Glomerular visceral epithelial cell (primary cell): ENCODE measurements around the gene KLLN.
"Not testable (repeated sequence)": the region's sequence is repeated elsewhere in the genome, so short reads cannot be mapped to it uniquely, and the experiment has no call there.

Source experiments
- DNase-seq: peaks from one replicate; pipeline ENCODE4 v3.0.0-alpha.2; 2016; ENCODE audit errors: extremely low spot score

Gene KLLN, protein sequence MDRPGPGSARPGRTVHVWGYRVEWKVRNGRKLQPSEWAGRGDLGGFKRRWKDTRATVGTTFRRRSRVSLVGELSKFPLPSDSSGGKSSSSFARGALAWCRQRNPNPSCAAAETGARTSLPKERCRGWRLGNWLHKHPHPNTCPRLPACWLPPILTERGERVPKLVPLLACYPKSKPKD

DNA sequence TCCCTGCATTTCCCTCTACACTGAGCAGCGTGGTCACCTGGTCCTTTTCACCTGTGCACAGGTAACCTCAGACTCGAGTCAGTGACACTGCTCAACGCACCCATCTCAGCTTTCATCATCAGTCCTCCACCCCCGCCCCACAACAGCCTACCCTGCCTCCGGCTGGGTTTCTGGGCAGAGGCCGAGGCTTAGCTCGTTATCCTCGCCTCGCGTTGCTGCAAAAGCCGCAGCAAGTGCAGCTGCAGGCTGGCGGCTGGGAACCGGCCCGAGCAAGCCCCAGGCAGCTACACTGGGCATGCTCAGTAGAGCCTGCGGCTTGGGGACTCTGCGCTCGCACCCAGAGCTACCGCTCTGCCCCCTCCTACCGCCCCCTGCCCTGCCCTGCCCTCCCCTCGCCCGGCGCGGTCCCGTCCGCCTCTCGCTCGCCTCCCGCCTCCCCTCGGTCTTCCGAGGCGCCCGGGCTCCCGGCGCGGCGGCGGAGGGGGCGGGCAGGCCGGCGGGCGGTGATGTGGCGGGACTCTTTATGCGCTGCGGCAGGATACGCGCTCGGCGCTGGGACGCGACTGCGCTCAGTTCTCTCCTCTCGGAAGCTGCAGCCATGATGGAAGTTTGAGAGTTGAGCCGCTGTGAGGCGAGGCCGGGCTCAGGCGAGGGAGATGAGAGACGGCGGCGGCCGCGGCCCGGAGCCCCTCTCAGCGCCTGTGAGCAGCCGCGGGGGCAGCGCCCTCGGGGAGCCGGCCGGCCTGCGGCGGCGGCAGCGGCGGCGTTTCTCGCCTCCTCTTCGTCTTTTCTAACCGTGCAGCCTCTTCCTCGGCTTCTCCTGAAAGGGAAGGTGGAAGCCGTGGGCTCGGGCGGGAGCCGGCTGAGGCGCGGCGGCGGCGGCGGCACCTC is at the start of gene KLLN, which contains the start of gene PTEN:
KLLN (minus strand) TSS at position 481 of the 891 bp plus-strand sequence. CDS start 1,046 bp downstream, outside the sequence.
PTEN (plus strand) TSS at position 573 of the 891 bp plus-strand sequence. CDS start 845 bp downstream, outside the sequence.
- DNase-seq = peak; percentile 91

DNA sequence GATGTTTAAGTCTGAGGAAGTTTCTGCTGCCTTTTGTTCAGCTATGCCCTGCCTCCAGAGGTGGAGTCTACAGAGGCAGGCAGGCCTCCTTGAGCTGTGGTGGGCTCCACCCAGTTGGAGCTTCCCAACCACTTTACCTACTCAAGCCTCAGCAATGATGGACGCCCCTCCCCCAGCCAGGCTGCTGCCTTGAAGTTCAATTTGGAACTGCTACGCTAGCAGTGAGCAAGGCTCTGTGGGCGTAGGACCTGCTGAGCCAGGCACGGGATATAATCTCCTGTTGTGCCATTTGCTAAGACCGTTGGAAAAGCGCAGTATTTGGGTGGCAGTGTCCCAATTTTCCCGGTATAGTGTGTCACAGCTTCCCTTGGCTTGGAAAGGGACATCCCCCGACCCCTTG is 40.1 kb upstream of the KLLN start:
- not testable (repeated sequence) for DNase-seq

DNA sequence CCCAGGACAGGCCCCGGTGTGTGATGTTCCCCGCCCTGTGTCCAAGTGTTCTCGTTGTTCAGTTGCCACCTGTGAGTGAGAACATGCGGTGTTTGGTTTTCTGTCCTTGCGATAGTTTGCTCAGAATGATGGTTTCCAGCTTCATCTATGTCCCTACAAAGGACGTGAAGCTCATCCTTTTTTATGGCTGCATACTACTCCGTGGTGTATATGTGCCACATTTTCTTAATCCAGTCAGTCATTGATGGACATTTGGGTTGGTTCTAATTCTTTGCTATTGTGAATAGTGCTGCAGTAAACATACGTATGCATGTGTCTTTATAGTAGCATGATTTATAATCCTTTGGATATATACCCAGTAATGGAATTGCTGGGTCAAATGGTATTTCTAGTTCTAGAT is 34.6 kb upstream of the KLLN start:
- DNase-seq = not testable (repeated sequence)

DNA sequence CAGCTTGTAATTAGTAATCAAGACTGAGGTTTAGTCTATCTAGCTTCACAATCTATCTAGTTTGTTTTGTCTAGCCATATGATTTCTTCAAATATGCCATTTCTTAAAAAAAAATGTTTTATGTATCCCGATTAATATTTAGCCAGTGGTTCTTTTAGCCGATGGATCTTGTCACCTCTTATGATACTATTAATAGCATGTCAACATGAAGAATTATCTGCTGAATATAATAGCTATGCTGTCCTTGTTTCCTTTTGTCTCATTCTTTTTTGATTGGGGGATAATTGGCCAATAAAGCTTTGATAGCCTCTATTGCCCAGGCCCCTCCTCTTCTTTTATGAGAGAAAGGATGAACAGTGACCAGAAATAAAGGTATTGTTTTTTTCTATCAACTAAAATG is 32.9 kb upstream of the KLLN start:
- no peak for DNase-seq

DNA sequence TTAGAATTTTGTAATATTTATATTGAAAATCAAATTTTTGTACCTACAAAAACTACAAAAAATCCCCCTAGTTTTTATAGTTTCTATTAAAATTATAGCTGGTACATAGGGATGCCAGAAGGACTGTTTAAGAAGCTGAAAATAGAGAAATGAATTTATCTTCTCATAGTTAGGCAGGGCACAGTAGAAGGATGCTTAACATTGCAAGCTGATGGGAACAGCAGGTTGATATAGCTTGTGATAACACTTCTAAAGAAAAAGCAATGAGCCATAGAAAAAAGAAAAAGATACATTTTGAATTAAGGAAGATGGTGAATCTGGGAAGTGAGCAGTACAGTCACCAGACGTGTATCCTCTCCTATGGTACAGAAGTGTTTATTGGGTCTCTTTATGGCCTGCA is 32.1 kb upstream of the KLLN start:
- DNase-seq = no peak

DNA sequence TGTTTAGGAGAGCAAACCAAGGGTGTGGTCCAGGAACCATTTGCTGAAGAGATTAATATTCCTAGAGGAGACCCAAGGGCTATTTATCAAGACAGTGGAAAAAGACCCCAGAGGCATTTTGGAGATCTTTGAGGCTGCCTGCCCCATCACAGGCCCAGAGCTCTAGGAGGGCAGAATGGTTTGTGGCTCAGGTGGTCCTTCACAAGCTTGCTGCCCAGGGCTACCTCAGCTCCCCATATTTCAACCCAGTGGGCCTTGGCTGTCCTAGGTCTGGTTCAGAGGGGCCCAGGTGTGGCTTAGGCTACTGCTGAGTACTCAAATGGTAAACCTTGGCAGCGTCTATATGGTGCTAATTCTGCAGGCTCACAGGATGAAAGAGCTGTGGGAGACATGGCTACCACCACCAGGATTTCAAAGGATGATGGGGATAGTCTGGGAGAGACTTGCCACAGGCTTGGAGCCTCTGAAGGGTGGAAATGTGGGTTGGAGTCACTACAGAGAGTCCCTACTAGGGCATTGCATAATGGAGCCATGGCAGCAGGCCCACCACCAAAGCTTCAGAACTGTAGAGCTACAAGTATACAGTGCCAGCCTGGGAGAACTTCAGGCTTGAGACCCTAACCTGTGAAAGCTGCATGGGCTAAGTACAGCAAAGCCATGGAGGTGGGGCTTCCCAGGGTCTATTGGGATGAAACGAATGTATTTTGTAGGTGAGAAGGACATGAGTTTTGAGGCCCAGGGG is 24.4 kb upstream of the KLLN start:
- no peak for DNase-seq

DNA sequence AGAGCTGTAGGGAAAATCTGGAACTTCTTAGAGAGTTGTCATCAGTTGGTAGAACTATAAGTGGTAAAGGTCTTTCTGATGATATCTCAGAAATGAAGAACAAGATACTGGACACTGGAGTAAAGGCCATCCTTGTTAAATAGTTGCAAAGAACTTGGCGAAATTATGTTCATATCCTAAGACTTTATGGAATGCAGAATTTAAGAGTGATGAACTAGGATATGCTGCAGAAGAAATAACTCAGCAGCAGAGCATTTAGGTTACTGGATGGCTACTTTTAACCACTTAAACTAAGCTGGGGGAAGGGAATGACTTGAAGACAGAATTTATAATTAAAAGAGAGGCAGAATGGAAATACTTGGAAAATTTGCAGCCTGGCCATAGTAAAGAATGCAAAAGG is 23.8 kb upstream of the KLLN start:
- DNase-seq = no peak

DNA sequence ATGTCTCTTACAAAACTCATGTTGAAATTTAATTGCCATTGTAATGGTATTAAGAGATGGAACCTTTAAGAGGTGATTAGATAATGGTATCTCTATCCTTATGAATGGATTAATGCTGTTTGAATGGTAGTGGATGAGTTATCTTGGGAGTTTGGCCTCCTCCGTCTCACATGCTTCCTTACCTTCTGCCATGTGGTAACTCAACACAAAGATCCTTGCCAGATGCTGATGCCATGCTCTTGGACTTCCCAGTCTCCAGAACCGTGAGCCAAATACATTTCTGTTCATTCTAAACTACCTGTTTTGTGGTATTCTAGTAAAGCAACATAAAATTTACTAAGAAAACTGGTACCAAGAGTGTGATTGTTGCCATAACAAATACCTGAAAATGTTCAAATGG is 23.3 kb upstream of the KLLN start:
- no peak for DNase-seq

DNA sequence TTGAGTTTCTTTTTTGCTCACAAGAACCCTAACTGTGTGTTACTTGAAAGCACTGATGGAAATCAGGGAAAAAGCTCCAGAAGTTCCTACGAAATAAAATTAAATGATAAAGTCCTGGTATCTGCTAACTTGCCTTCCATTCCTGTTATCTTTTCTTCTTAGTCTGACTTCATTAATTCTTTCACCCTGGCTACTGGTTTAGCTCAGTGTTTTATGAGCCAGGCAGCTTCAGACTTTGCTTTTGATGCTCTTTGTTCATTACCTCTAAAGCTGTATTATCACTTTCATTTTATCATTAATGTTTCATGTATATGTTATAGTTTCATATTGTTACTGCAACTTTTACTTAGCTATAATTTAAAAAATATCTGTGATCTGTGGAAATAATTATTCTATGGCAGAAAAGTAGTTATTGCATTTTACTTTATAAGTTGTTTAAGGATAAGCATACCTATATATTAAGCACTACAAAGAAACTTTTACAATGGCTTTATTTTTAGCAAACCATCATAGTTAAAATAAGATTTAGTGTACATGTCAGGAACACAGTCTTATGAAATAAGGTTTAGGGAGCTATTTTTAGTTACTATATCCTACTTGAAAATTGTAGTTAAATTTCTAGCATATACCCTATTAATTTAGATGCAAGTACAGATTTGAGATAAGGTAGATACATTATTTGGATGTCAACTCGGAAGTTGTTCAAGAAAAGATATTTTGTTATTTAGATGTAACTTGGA is 19.4 kb upstream of the KLLN start:
- no peak for DNase-seq

DNA sequence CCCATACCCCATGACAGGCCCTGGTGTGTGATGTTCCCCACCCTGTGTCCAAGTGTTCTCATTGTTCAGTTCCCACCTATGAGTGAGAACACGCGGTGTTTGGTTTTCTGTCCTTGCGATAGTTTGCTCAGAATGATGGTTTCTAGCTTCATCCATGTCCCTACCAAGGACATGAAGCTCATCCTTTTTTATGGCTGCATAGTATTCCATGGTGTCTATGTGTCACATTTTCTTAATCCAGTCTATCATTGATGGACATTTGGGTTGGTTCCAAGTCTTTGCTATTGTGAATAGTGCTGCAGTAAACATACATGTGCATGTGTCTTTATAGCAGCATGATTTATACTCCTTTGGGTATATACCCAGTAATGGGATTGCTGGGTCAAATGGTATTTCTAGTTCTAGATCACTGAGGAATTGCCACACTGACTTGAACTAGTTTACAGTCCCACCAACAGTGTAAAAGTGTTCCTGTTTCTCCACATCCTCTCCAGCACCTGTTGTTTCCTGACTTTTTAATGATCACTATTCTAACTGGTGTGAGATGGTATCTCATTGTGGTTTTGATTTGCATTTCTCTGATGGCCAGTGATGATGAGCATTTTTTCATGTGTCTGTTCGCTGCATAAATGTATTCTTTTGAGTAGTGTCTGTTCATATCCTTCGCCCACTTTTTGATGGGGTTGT is 18.2 kb upstream of the KLLN start:
- DNase-seq = not testable (repeated sequence)

DNA sequence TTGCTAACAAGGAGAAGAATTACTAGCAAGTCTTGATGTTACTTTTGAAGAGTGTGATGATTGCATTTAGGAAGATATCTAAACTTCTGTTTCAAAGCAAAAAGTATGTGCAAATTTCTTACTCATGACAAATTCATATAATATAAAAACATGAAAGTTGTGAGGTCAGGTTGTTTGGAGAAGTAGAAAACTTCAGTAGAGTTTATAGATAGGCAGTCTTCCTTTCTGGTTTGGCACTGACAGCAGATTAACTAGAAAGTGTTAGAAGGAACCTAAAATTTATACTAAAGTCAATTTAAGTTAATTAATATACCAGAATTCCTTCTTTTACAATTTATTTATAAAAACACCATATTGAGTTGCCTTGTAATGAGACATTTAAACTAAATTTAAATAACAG is 17.0 kb upstream of the KLLN start:
- DNase-seq = no peak

DNA sequence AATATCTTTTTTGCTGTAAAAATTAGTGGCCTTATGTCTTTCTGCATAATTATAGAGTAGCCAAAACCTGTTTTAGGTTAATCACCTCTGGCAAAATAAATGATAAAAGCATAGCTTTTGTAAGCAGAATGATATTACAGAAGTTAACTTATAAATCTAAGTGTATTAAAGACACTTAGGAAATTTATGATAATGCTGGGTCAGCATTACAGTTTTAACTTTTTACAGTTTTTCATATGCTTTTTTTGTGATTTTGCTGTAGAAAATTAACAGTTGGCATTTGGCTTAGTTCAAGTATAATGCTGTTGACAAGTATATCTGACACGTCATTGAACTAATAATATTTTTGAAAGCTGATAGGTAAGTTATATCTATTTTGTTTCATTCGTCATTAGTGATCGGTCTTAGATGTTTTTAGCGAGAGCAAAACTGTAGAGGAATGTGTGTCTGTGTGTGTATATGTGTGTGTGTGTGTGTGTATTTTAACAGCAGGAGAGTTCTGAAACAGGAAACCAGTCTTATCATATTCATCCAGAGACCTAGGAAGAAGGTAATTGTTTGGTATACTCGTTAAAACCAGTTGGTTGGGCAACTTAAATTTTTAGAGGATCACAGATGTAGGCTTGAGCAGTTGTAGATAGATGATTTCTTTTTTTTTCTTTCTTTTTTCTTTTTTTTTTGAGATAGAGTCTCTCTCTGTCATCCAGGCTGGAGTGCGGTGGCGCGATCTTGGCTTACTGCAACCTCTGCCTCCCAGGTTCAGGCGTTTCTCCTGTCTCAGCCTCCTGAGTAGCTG is 15.5 kb upstream of the KLLN start:
- DNase-seq = no peak

DNA sequence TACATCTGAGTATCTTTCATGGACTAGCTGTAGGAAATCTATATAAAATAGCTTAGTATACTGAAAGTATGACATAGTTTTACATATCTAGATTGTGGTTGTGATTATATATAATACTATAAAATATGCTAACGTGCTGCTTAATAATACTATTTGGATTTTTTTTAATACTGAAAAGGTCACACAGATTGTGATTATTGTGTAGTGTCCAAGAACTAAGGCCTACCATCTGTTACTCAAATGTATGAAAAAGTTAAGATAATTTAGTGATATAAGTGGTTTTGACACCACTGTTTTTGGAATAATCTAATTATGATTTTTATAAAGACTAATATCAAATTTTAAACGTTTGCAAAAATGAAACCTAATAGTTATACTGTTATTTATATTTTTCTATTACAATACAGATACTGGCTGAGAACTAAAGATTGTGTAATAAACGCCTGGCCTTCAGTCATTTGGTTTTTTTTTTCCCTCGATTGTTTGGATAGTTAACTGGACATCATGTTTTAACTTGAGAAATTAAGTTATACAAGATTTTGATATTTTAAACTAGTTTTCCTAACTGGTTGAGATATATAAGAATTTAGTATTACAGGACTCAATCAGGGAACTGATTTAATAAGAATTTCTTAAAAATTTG is 12.7 kb upstream of the KLLN start:
- DNase-seq = no peak

DNA sequence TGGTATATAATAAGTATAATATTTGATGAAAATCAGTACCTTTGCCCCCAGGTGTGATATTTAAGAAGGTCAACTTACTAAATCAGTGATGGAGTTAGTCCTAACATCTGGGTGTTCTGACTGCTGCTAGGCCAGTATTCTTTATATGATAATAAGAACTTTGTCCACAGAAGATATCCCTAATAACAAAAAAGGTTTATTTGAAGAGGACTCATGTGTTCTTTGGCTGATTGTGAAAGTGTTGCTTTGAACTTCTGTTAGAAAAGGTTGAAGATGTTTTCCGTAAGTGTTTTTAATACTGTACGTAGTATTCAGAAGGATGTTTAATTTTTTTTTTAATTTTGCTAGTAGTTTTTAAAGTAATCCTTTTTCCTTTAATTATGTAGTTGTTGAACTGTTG is 10.3 kb upstream of the KLLN start:
- no peak for DNase-seq

DNA sequence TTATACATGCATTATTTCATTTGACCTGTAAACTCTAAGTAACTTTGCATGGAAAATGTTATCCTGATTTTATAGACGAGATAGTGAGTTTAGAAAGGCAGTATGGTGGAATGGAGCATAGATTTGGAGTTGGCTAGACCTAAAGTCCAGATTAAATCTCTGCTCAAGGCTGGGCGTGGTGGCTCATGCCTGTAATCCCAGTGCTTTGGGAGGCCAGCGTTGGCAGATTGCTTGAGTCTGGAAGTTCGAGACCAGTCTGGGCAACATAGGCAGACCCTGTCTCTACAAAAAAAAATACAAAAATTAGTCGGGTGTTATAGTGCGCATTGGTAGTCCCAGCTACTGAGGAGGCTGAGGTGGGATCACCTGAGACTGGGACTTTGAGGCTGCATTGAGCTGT is 9.5 kb upstream of the KLLN start:
- no peak for DNase-seq

DNA sequence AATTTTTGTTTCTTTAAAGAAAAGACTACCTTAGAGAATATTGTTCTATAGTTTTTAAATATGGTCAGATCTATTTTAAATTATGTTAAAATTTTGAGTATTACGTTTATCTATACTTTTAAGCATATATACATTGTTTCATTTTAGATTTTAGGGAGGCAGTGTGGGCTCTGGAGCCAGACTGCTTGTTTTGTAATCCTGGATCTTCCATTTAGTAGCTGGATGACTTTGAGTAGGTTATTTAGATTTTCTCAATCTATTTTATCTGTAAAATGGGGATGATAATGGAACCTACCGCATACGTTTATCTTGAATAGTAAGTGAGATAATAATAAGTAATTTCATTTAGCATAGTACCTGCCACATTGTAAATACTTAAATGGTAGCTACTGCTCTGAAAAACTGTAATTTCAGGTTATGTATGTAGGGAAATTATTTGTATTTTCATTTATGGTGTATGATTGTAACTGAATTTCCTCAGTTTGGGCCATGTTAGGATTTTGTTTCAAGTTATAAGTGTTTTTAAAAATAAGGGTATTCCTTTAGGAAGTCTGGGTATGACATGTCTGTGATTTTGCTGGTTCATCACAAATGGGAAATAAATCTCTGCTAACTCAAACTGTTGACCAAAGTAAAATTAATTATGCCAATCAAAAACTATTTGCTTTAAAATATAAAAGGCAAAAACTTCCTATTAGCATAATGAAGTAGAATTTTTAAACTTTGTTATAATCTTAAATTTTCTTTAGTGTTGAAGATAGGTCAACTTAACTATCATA is 6.6 kb upstream of the KLLN start:
- DNase-seq = no peak

DNA sequence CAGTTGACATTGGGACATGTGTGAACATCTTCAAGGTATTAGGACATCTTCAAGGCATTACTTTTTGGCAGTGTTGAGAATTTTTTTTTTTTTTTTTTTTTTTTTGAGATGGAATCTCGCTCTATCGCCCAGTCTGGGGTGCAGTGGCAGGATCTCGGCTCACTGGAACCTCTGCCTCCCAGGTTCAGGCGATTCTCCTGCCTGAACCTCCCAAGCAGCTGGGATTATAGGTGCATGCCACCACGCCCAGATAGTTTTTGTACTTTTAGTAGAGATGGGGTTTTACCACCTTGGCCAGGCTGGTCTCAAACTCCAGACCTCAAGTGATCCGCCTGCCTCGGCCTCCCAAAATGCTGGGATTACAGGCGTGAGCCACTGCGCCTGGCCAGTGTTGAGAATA is 5.8 kb upstream of the KLLN start:
- not testable (repeated sequence) for DNase-seq

DNA sequence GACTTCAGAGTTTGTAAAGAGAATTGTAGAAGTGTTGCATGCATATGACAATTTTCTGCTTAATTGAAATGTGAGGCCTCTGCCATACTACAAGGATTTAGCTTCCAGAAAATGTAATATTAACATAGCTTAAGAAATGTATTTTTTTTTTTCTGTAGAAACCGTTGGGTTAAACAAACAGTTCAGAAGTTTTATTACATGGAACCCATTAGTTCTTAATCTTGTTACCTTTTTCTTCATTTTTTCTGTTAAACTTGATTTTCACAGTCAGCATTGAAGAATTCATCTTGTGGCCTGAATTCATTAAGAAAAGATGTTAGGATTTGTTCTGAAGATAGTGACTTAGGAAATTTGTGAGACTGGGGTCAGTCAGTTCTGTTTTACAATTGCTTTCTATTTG is 4.9 kb upstream of the KLLN start:
- no peak for DNase-seq

DNA sequence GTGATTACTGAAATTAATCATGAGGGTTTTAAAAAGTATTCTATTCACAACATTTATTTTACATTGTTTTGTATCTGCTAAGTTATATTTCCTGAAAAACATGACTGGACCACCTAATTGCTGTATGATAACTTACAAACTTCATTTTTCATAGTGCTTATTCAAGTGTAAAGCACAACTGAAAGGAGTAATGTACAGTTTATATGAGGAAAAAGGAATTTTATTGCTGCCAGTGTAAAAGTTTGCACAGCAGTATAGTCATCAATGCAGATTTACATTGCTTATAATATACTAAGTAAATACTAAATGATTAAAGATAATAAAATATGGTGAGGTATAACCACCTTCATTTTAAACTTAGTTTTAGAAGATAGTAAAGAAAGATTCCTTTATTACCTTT is 4.1 kb upstream of the KLLN start:
- no peak for DNase-seq
